GM20000 (cell line): Measurements from ENCODE around the gene ARL15.

Source experiments
- DNase-seq: peaks from one replicate; pipeline ENCODE4 v3.0.0; 2012; ENCODE audit warnings: low spot score
- TF ChIP-seq, protein P1 (sequence below): IDR thresholded peaks from 2 replicates; pipeline ENCODE4 v1.5.1; 2012; ENCODE audit warnings: mild to moderate bottlenecking, control low read depth; ENCODE audit errors: extremely low read depth, missing control alignments

ARL15 gene

DNA sequence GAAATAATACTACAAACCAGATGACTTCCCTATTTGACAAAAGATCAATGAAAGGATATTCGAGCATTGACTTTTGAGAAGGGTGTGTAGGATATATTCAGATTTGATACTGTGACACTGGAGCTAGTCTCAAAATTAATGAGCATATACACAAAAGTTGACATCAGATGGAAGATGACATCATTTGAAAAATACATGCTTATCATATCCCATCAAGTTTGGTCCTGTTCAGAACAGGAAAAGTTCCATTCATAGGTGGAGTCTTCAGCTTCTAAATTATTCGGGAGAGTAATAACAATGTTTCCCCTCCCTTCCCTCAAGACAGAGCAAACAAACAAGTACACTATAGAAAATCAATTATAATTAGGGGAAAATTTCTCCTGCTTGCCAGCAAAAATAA lies 401.6 kb downstream of the ARL15 start:
- no peak for DNase-seq
- TF ChIP-seq, protein P1, sequence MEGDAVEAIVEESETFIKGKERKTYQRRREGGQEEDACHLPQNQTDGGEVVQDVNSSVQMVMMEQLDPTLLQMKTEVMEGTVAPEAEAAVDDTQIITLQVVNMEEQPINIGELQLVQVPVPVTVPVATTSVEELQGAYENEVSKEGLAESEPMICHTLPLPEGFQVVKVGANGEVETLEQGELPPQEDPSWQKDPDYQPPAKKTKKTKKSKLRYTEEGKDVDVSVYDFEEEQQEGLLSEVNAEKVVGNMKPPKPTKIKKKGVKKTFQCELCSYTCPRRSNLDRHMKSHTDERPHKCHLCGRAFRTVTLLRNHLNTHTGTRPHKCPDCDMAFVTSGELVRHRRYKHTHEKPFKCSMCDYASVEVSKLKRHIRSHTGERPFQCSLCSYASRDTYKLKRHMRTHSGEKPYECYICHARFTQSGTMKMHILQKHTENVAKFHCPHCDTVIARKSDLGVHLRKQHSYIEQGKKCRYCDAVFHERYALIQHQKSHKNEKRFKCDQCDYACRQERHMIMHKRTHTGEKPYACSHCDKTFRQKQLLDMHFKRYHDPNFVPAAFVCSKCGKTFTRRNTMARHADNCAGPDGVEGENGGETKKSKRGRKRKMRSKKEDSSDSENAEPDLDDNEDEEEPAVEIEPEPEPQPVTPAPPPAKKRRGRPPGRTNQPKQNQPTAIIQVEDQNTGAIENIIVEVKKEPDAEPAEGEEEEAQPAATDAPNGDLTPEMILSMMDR = no peak

GRCh38 chr5:53907827-53908226 lies 402.5 kb downstream of the ARL15 start:
- no peak for DNase-seq
- TF ChIP-seq, protein P1 = no peak

GRCh38 chr5:53906736-53907135 lies 403.6 kb downstream of the ARL15 start:
- TF ChIP-seq, protein P1 = no peak
- no peak for DNase-seq

GRCh38 chr5:53902296-53902907 lies 408.0 kb downstream of the ARL15 start:
- TF ChIP-seq, protein P1 = no peak
- no peak for DNase-seq

DNA sequence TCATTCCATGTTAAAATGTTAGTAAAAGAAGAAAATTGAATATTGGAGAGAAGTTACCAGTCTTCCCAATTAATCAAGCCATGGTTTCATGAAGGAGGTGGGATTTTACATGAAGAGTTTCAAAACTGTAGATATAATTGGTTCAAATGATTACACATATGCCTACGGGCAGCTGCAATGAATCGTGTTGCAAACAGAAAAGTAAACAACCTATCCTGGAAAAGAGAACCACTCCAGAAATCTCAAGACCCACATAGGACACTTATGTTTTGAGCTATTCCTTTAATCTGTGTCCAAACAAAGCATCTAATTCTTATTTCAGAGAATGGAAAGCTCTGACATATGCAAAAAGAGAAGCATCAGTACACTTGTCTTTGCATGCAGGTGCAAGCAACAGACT lies 409.7 kb downstream of the ARL15 start:
- TF ChIP-seq, protein P1 = no peak
- no peak for DNase-seq

DNA sequence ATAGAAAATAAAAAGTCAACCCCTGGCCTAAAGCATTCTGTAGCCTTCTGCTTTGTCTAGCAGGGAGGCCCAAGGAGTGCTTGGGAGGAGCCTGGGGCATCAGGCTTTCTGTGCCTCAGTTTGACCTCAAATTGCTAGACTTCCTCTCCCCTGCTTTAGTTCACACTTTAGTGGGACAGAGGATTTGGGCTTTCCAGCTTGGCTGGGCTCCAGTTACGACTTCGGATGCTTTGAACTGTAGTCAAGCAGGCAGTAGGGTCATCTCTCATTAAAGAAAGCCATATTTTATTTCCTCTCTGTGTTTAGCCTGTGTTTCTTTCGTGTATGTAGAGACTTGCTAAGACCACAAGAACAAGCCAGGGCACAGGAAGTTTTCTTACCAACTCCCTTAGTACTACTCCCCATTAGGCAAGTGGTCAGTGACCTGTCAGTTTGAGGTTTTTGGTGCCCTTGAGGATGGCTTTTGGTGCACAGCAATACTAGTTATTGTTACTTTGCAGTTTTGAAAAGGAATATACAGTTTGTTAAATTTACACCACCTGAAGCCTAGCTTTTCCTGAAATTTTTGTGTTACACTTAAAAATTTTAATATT lies 415.2 kb downstream of the ARL15 start:
- no peak for DNase-seq
- TF ChIP-seq, protein P1 = no peak

DNA sequence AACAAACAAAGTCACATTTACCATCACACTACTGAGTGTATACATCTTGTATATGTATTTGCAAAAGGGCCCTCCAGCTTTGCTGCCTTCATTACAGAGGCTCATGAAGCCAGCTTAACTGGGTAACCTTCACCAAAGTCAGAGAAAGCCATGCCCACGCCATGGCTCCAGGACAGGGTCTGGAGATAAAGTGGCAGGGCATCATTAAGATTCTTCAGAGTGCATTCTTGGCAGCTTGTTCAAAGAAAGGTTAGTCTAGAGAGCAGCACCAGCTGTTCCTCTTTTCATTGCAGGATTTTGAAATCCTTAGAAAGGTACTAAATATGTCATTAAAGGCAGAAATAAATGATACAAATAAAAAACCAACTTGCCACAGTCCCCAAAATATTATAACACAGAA lies 416.7 kb downstream of the ARL15 start:
- TF ChIP-seq, protein P1 = no peak
- no peak for DNase-seq
